GM19043 (cell line): ENCODE data around the gene LALBA.
"Not testable (repeated sequence)": the region's sequence is repeated elsewhere in the genome, so short reads cannot be mapped to it uniquely, and the experiment has no call there.

Experiments used
- ATAC-seq: cut with Tn5 transposase; IDR thresholded peaks from one replicate; pipeline ENCODE4 v1.9.1; 2021; ENCODE audit warnings: low read depth; ENCODE audit not compliant: unreplicated experiment

The LALBA gene

DNA sequence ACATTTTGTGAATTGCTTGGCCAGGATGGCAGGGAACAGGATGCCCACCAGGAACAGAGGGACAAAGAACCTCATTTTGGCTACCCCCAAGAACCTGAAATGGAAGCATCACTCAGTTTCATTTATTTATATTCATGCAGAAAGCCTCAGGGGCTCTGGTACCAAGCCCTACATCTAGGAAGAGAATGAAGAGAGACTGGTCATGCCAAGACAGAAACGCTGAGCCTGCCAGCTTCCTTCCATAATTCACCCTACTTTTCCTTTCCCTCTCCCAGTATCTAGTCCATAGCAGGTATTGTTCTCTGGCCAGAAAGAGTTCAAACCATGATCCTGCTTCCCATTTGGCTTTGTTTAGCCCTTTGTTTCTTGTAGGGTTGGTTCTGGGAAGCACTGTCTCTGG lies at the start of gene LALBA:
Gene LALBA (minus strand): TSS at position 101 of the 400 bp plus-strand sequence. CDS start 26 bp downstream, at position 75.
- ATAC-seq, result no peak

DNA sequence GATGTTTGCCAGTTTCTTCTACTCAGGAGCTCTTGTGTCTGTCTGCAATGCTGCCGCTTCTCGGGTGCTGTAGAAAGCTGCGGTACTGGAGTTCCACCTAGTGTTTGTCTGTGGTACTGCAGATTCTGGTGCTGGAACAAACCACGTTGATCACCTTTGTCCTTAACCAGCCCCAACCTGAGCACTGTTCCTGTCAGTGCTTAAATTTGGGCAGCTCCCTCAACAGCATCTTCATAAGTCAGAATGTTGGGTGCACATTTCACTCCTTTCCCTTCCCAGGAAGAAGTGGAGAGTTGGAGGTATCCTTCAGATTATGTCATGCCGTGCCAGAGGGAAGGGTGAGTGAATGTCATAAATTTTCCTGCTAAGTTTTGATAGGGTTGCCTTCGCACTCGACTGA lies 48.7 kb upstream of the LALBA start:
- no peak for ATAC-seq

DNA sequence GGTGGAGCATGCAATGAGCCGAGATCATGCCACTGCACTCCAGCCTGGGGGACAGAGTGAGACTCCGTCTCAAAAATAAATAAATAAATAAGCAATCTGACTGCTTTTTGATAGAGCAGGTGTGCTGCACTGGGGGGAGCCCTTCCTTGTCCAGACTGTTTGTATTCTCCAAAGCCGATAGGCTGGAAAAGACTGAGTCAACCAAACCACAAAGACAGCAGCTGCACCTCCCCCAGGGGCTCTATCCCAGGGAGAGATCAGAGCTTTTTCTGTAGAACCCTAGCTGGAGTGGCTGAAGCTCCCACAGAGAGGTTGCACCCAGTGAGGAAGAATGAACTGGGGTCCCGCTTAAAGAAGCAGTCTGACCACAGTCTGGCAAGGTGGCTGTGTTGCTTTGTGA lies 45.8 kb upstream of the LALBA start:
- no peak for ATAC-seq

DNA sequence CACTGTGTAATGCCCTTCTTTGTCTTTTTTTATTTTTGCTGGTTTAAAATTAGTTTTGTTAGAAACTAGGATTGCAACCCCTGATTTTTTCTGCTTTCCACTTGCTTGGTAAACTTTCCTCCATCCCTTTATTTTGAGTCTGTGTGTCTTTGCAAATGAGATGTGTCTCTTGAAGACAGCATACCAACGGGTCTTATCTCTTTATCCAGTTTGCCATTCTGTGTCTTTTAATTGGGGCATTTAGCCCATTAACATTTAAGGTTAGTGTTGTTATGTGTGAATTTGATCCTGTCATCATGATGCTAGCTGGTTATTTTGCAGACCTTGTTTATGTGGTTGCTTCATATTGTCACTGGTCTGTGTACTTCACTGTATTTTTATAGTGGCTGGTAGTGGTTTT lies 43.5 kb upstream of the LALBA start:
- no peak for ATAC-seq

DNA sequence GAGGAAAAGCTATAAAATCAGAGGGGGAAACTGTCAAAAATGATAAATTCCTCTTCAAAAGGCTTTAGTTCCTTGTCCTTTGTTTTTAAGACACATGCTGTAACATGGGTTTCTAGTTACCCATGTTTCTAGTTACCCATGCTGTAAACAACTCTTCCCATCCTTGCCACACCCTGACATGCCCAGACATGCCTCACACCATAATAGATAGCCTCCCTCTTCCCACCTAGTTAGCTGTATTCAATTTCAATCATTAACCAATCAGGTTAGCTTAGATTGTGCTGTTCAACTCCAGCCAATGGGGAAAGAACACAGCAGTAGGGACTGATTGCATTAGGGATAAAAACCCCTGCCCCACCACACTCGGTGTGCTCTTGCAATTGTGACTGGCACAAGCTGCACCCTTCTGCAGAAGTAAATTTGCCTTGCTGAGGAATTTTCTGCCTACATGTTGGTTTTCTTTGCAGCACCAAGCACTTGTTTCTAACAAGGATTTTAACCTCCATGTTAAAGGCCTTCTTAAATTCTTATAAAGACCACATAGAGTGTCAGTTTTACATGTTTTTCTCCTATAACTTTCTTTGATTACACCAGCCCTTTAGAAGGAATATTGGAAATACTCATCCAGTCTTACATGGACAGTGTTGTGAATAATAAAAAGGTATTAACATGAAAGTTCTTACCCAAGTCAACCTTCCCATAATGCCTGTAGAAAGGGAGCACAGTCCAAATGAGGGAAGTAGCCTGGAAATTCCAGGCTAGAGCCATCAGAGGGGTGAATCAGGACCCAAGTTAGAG lies 32.5 kb upstream of the LALBA start:
- ATAC-seq, result no peak

DNA sequence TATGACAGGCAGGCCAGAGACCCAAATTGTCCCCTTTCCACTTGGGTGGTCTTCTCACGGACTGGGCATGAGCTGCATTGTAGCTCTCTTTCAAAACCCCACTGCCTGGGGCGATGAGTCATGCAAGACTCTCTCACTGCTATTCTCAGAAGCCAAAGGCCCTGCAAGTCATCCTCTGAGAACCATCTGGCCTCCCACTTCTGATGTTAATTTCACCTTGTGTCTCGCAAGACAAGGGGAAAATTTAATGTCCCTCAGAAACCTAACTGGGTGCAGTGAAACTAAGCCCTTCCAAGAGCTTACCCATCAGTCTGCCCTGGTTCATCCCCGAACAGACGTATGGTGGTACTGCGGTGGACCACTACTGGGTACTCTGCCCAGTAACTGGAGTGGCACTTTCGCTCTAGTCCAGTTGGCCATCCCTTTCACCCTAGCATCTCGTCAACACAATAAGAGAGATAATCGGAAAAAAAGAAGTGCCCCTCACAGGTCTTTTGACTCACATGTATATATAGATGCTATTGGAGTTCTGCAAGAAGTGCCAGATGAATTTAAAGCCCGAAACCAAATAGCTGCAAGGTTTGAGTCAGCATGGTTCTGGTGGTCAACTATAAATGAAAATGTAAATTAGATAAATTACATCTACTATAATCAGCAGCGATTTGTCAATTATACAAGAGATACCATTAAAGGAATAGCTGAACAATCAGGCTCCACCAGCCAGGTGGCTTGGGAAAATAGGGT lies 31.3 kb upstream of the LALBA start:
- ATAC-seq, result peak; percentile 92

DNA sequence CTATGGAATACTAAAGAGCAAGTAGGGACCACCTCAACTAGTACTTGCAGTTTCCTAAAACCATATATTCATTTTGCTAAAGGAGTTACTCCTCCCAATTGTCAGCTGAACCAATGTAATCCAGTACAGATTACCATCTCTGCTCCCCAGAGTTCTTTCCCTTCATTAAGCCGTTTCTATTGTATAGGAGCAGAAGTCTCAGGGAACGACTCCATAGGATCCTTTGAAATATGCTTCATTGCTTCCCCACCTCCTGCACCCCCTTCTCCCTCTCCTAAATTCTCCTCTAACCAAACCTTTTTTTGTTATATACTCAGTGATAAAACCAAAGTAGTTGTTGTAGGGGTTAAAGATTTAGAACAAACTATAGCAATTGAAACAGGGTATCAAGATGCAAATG lies 30.7 kb upstream of the LALBA start:
- ATAC-seq, result no peak

DNA sequence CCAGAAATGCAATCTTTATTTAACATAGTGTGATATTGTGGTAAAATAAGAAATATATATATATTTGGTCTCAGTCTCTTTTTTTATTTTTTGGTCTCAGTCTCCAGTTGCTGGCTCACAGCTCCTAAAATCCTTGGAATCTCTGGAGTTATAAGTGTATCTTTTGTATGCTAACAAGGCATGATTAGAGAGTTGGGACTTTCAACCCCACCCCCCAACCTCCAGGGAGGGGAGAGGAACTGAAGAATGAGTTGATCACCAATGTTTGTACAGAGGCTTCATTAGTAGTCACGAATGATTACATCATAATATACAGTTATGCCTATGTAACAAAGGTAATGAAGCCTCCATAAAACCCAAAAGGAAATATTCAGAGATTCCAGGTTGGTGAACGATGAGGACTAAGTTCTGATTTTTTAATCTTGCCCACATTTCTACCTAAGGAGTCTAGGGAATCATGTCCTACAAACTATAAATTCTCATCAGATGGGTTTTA lies 22.8 kb upstream of the LALBA start:
- no peak for ATAC-seq

DNA sequence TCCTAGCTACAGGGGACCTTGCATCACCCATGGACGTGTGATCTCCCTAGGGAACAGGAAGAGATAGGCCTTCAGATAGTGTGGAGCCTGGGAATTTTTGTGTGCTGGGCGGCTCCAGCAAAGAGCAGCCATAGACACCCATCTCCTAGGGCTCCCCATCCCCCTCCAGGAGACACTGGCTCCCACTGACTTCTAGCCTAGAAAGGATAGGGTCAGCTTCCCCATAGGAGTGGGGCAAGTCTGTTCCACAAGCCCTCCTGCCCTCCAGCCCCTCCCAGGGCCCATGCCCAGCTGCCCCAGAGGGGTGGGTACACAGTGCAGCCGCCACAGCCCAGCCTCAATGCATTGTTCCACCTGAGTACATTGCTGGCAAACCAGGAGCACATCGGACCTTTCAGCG lies 16.5 kb upstream of the LALBA start:
- no peak for ATAC-seq

DNA sequence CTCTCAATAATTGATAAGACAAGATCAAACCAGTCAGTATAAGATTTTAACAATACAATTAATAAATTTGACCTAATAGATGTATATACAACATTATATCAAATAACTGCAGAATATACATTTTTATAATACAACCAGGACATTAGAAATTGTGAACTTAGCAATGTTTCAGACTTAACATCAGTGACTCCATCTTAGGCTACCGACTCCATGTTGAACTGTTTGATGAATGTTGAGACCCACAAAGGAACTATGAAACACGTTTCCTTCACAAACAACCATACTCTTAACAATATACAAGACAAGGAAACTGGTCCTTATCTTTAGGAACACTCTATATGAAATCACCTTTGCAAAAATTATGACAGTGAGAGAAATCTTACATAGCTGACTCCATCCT lies 13.9 kb upstream of the LALBA start:
- no peak for ATAC-seq

DNA sequence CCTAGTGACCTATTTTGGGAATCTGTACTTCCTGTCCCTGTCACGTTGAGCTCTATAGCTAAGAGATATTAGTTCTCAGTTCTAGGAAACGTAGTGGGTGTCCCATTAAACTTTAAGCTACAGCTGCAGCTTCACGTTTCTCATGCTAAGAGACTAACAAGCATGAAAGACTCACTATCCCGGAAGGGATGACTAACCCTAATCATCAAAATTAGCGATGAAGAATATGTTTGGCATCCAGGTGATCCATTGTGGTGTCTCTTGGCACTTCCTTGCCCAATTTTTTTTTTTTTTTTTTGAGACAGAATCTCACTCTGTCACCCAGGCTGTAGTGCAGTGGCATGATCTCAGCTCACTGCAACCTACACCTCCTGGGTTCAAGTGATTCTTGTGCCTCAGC lies 11.0 kb upstream of the LALBA start:
- no peak for ATAC-seq

DNA sequence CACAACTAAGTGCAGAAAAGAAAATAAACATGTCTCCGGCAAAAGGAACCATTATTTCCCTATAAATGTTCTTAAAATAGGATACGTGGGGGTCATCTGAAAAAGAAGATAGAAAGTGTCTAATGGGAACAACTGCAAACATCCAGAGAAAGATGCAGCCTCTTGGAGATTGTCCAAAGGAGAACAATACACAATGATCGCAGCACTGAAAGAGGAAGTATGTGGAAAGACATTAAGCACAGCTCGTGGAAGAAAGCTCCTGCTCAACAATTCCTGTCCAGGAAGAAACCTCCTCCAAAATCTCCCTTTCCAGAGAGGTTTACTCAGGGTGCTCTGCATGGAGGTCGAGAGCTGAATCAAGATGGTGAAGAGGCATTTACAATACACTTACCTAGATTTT lies 2.5 kb upstream of the LALBA start:
- no peak for ATAC-seq

DNA sequence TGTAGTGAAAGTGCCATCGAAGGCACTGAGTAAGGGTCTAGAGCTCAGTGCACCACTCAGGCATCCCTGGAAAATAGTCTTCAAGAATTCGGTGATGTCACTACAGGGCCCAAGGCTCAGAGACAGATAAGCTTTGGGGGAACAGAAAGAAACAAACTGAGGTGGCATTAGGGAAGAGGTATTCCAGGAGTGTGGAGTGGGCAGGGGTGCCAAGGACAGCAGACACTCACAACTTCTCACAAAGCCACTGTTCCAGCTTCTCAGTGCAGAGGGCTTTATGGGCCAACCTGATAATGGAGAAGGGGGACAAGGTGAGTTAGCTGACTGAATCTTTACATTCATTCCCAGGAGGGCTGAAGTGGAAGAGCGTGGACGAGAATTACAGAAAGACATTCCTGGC lies 2.1 kb downstream of the LALBA start:
- no peak for ATAC-seq

DNA sequence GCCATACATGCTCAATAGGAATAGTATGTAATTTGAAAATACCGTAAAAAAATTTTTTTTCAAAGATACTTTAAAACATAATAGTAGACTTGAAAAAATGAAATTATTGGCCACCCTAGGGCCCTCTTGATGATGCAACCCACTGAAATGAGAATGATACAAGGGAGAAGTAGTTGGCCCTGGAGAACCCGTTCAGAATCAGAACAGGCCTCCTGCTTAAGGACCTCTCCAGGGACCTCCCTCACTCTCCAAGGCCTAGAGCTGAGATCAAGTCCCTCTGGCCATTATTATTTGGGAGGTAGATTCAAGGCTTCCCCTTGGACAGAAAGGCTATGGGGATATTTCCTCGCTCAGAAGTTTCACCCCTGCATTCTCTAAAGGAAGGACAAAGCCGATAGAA lies 11.9 kb downstream of the LALBA start:
- no peak for ATAC-seq

DNA sequence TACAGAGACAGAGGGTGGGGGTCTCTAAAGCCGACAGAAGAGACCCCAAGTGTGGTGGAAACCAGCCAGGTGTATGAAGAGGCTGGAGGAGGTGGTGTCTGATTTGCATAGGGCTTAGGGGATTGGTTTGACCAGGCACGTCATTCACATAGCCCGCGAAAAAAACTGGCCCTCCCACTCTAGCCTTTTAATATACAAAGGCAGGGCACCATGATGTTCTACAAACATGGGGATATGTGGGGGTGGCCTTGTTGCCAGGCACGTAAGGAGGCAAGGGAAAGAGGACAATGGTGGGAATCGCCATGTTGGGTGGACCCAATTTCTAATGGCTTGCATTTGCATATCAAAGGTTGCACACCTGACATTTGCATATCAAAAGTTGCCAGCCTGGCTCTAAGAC lies 13.2 kb downstream of the LALBA start:
- ATAC-seq, result no peak

DNA sequence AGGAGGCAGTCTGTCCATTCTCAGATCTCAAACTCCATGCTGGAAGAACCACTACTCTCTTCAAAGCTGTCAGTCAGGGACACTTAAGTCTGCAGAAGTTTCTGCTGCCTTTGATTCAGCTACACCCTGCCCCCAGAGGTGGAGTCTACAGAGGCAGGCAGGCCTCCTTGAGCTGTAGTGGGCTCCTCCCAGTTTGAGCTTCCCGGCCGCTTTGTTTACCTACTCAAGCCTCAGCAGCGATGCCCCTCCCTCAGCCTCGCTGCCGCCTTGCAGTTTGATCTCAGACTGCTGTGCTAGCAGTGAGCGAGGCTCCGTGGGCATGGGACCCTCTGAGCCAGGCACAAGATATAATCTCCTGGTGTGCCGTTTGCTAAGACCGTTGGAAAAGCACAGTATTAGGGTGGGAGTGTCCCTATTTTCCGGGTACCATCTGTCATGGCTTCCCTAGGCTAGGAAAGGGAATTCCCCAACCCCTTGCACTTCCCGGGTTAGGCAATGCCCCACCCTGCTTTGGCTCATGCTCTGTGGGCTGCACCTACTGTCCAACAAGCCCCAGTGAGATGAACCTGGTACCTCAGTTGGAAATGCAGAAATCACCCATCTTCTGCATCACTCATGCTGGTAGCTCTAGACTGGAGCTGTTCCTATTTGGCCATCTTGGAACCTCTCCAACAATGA lies 16.0 kb downstream of the LALBA start:
- not testable (repeated sequence) for ATAC-seq

DNA sequence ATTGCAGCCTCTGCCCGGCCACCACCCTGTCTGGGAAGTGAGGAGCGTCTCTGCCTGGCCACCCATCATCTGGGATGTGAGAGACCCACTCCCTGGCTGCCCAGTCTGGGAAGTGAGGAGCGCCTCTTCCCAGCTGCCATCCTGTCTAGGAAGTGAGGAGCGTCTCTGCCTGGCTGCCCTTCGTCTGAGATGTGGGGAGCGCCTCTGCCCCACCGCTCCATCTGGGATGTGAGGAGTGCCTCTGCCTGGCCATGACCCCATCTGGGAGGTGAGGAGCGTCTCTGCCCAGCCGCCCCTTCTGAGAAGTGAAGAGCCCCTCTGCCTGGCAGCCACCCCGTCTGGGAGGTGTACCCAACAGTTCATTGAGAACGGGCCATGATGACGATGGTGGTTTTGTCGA lies 18.2 kb downstream of the LALBA start:
- not testable (repeated sequence) for ATAC-seq

DNA sequence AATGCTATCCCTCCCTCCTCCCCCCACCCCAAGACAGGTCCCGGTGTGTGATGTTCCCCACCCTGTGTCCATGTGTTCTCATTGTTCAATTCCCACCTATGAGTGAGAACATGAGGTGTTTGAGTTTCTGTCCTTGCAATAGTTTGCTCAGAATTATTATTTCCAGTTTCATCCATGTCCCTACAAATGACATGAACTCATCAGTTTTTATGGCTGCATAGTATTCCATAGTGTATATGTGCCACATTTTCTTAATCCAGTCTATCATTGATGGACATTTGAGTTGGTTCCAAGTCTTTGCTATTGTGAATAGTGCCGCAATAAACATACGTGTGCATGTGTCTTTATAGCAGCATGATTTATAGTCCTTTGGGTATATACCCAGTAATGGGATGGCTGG lies 22.8 kb downstream of the LALBA start:
- not testable (repeated sequence) for ATAC-seq

DNA sequence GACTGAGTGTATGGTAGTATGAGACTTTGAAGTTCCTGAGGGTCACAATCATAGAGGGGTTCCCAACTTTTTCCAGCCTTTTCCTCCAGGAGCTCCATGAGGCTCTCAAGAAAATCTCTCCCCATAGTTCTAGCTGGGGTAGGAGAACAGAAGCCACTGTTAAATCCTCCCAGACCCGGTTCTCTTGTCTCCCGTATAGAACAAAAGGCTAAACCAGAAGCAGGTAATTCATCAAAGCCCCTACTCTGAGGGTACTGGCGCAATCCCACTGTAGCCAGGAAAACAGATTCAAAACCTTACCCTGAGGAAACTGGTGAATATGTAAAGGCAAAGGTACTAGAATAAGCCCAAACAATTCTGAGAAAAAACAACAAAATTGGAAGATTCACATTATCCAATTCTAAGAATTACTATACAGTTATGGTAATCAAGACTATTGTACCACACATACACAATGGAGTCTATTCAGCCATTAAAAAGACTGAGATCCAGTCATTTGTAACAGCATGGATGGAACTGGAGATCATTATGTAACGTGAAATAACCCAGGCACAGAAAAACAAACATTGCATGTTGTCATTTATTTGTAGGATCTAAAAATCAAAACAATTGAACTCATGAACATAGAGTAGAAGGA lies 23.9 kb downstream of the LALBA start:
- no peak for ATAC-seq

DNA sequence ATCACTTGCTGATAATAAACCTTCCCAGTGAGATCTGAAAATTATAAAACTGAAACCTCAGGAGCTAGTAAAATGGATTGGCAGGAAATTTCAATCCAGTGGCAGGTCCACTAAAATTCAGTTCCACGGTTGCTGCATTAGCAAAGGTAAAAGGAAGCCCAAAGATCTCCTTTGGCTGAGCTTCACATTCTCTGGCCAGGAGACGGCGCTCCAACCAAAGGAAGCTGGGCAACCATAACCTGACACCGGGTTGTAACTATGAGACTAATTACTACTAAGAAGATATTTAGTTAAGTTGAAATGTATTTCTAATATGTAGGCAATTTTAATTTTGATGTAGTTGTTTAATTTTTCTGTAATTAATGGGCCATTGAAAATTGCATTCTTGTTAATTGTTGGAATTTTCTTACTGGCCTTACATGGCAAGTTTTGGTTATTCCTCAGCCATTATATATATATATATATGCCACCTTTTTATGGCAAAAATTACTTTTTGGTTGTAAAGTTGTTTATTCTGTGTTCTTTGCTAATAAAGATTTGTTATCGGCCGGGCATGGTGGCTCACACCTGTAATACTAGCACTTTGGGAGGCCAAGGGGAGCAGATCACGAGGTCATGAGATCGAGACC lies 27.4 kb downstream of the LALBA start:
- ATAC-seq, result no peak
